GM21737 (cell line): ENCODE data around the gene TNFAIP2.
"Not testable (repeated sequence)": the region's sequence is repeated elsewhere in the genome, so short reads cannot be mapped to it uniquely, and the experiment has no call there.

Source experiments
- ATAC-seq: cut with Tn5 transposase; IDR thresholded peaks from one replicate; pipeline ENCODE4 v1.9.1; 2021; ENCODE audit warnings: mild to moderate bottlenecking, moderate library complexity; ENCODE audit not compliant: unreplicated experiment

The TNFAIP2 gene

DNA sequence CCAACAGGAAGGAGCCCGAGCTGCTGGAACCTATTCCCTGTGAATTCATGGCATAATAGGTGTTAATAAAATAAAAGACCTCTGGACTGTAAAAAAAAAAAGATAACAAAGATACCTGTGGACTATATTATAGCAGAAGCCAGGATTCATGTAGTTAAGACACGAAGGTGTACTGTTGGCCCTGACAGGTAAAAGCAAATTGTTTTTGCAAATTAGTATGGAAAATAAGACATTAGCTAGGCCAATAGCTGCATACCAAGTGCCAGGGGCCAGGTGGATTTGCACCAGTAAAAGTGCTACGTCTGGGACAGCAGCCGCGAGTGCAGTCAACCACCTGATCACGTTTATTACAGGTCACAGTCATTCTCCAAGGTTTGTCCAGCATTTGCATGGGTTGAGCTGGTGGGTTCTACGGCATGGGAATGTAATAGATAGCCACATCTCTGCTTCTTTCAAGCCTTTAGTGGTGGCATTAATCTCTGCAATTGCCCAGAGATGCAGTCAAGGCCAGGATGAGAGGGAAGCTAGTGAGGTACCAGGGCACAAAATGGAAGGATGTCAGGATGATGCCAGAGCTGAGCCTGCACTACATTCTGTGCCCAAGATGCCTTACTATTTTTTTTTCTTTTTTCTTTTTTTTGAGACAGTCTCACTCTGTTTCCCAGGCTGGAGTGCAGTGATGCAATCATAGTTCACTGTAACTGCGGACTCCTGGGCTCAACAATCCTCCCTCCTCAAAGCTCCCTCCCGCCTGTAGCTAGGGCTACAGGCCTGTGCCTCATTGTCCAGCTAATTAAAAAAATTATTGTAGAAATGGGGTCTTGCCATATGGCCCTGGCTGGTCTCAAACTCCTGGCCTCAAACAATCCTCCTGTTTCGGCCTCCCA, 26.3 kb downstream of the TNFAIP2 start:
- no peak for ATAC-seq

- ATAC-seq, result no peak
Observed at GRCh38 chr14:103151270-103151945, 28.1 kb downstream of the TNFAIP2 start.

- ATAC-seq, result no peak
Observed at GRCh38 chr14:103155010-103155409, 31.7 kb downstream of the TNFAIP2 start.

GRCh38 chr14:103155416-103155815, 32.2 kb downstream of the TNFAIP2 start:
- ATAC-seq, result not testable (repeated sequence)

DNA sequence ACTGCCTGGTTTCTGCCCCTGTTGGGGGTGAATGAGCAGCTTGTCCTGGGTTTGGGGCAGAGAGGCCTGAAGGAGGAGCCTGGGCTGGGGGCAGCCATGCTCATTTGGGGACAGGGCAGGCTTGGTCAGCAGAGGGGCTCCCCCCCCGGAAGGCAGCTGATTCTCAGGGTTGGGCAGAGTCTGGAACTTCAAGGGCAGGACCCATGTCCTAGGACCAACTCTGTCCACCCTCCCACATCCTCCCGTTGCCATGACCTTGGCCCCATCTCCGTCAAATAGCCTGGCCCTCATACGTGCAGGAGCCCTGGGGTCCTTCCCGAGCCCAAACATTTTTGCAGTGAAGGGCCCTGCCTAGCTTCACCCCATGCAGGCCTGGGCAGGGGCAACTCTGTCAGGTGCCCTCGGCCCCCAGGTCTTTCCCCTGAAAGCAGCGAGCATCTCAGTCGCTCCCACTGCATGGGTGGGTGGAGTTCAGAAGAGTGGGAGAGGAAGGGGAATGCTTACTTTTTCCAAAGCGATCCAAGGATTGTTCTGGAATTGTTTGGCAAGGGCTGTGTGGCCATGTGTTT, 32.6 kb downstream of the TNFAIP2 start:
- ATAC-seq, result no peak

- ATAC-seq, result no peak
Observed at GRCh38 chr14:103156651-103157378, 33.6 kb downstream of the TNFAIP2 start.

GRCh38 chr14:103157969-103158368, 34.7 kb downstream of the TNFAIP2 start:
- no peak for ATAC-seq

DNA sequence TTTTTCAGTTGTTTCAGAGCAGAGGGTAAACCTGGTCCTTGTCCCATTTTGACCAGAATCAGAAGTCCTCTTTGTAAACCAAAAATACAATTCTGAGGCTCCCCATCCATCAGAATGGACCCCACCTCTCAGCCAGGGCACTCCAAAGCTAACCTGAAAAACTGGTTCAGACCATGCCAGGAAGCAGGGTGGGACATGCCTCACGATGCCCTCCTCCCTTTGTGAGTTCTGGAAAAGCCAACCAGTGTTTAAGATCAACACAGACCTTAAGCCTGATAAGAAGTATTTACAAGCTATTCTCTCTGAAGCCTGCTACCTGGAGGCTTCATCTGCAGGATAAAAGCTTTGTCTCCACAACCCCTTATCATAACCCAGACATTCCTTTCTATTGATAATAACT, 35.4 kb downstream of the TNFAIP2 start:
- ATAC-seq, result no peak

DNA sequence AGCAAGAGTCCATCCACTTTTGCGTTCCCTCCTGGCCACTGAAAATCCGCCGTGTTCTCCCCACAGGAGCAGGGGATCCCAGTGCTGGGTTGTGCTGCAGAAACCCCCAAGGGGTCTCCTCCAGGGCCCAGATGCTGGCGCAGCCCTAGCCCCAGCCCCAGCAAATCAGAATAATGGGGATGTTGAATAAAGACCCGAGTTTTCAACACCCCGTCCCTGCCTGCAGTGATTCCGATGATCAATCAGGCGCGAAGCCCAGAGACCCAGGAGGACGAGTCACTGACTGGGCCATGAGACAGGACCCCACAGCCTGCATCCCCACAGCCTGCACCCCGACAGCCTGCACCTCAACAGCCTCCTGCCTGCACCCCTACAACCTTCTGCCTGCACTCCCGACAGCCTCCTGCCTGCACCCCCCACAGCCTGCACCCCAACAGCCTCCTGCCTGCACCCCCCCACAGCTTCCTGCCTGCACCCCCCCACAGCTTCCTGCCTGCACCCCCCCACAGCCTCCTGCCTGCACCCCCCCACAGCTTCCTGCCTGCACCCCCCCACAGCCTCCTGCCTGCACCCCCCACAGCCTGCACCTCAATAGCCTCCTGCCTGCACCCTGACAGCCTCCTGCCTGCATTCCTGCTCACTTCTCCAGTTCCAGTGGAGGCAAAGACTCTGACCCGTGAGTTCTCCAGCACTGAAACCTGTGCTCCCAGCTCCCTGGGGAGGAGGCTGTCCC, 37.2 kb downstream of the TNFAIP2 start:
- ATAC-seq, result no peak

- no peak for ATAC-seq
Observed at GRCh38 chr14:103161054-103161397, 37.8 kb downstream of the TNFAIP2 start.

DNA sequence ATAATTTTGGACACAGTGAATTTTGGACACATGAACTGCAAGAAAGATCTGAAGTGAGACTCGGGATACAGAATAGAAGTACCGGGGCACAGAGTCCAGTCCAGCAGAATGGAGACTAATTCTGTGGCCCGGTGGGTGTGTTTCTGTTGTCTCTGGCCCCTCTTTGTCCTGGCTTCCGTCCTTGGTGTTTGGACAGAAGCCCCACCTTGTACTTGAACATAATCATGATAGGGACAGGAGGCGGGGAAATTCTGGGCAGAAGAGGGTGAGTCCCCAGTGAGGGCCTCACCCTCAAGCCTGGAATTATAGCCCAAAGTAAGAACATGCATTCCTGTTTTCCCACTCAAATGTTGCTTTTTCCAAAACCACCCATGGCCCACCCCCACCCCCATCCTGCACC, 39.9 kb downstream of the TNFAIP2 start:
- ATAC-seq, result no peak

- no peak for ATAC-seq
Observed at GRCh38 chr14:103164006-103164405, 40.7 kb downstream of the TNFAIP2 start.

DNA sequence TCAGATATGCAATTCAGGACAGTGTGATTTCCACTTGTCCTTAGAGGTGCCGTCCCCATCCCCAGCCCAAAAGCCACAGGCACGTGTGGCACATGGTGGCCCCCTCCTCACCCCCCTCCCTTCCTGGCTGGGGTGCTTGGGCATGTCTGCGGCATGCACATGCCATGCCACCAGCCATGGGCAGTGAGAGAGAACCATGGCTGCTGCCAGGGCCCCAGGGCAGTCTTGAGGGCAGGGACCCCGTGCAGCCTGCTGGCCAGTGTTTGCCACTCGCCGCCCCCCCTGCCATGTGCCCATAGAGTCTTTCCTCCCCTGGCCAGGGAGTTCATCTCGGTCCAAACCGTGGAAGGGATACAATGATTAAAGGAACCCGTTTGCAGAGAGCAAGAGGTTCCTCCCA, 41.5 kb downstream of the TNFAIP2 start:
- no peak for ATAC-seq

GRCh38 chr14:103165323-103165722, 42.1 kb downstream of the TNFAIP2 start:
- no peak for ATAC-seq

GRCh38 chr14:103169954-103170353, 46.7 kb downstream of the TNFAIP2 start:
- ATAC-seq, result no peak

GRCh38 chr14:103171206-103171605, 47.9 kb downstream of the TNFAIP2 start:
- ATAC-seq, result not testable (repeated sequence)

DNA sequence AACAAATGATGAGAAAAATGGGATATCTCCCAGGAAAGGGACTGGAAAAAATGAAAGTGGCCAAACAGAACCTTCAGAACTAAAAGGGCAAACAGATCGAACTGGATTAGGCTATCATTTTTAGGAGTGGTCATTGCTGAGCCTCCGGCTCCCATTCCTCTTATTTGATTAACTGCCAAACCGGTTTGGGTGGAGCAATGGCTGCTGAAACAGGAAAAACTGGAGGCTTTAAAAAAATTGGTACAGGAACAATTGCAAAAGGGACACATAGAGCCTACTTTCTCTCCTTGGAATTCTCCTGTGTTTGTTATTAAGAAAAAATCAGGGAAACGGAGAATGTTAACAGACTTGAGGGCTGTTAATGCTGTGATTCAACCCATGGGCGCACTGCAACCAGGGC, 49.7 kb downstream of the TNFAIP2 start:
- no peak for ATAC-seq

- ATAC-seq, result not testable (repeated sequence)
Observed at GRCh38 chr14:103173887-103174286, 50.6 kb downstream of the TNFAIP2 start.

- ATAC-seq, result not testable (repeated sequence)
Observed at GRCh38 chr14:103176176-103176575, 52.9 kb downstream of the TNFAIP2 start.

DNA sequence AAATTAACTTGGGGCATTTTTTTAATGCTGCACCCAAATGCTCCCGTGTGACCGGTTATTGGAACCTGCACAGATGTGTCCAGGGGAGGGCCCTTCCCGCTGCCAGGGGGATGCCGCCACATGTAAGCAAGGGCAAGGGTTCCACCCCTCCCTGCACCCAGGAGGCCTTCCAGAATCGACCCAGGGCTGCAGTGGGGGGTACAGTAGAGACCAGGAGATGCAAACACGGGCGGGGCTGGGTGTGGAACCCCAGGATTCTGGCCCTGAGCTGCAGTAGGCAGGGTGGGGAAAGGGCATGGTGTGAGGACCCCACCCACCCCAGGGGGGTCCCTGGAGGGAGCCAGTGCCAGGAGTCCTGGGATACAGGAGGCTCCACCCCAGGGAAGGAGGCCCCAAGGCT, 54.1 kb downstream of the TNFAIP2 start:
- ATAC-seq, result no peak

GRCh38 chr14:103178521-103178920, 55.3 kb downstream of the TNFAIP2 start:
- ATAC-seq, result no peak
